Spleen (tissue), 11 donors: ENCODE measurements around the gene LDLRAP1. TPM values are rescaled to one million over a fixed set of nuclear protein-coding genes. Genes with fewer than 3 reads are reported as not detected.

Experiments used
- DNase-seq: peaks from one replicate; pipeline ENCODE4 v3.0.0-alpha.2; 2020
- H3K27ac ChIP-seq, 8 donors: fragments of 200-600 bp; sonication (generic) in 7 of 8; 1 replicate in 4 of 8; 2 replicates in 4 of 8; pipeline versions ENCODE4 v1.5.0 to v1.8.0; 2016 to 2021; ENCODE audit warnings: inconsistent platforms in 4 of 8, mild to moderate bottlenecking in 4 of 8, moderate library complexity in 1 of 8
- H3K27me3 ChIP-seq, 7 donors: fragments of 200-600 bp; sonication (generic) in 6 of 7; replicated peaks in 1 of 7; 1 replicate in 4 of 7; 2 replicates in 3 of 7; pipeline versions ENCODE4 v1.5.0 to v1.8.0; 2016 to 2021; ENCODE audit warnings: inconsistent platforms in 3 of 7, mild to moderate bottlenecking in 1 of 7
- H3K36me3 ChIP-seq, 6 donors: fragments of 200-600 bp; sonication (generic) in 5 of 6; 1 replicate in 4 of 6; 2 replicates in 2 of 6; pipeline versions ENCODE4 v1.5.0 to v1.8.0; 2016 to 2021; ENCODE audit warnings: inconsistent platforms in 2 of 6
- H3K4me1 ChIP-seq, 6 donors: fragments of 200-600 bp; sonication (generic) in 5 of 6; 1 replicate in 3 of 6; 2 replicates in 3 of 6; pipeline versions ENCODE4 v1.5.0 to v1.8.0; 2016 to 2021; ENCODE audit warnings: inconsistent platforms in 3 of 6
- H3K4me3 ChIP-seq, 8 donors: fragments of 200-600 bp; sonication (generic) in 7 of 8; 1 replicate in 4 of 8; 2 replicates in 4 of 8; pipeline versions ENCODE4 v1.5.0 to v1.8.0; 2016 to 2021; ENCODE audit warnings: inconsistent platforms in 4 of 8, mild to moderate bottlenecking in 4 of 8, moderate library complexity in 2 of 8
- H3K9me3 ChIP-seq, 8 donors: fragments of 200-600 bp; sonication (generic) in 7 of 8; 1 replicate in 4 of 8; 2 replicates in 4 of 8; pipeline versions ENCODE4 v1.5.0 to v1.8.0; 2016 to 2021; ENCODE audit warnings: inconsistent platforms in 4 of 8
- CTCF ChIP-seq, 11 experiments: fragments of 200-600 bp in 7 of 11; fragments of 450-650 bp in 4 of 11; sonication (generic) in 4 of 11; IDR thresholded peaks in 8 of 11; conservative IDR thresholded peaks in 3 of 11; 1 replicate in 7 of 11; 2 replicates in 4 of 11; pipeline versions ENCODE4 v1.4.0 to v1.8.0; 2016 to 2021; ENCODE audit warnings: antibody characterized with exemption in 11 of 11, inconsistent platforms in 4 of 11, mild to moderate bottlenecking in 1 of 11
- POLR2A ChIP-seq, 3 donors: fragments of 450-650 bp; IDR thresholded peaks; one replicate each; pipeline ENCODE4 v1.5.1; 2017; ENCODE audit warnings: antibody characterized with exemption in 3 of 3, mild to moderate bottlenecking in 1 of 3
- POLR2AphosphoS5 ChIP-seq, 3 donors: sonication (generic); formaldehyde crosslinking; IDR thresholded peaks; one replicate each; pipeline ENCODE4 v1.5.1; 2017; ENCODE audit warnings: antibody characterized with exemption in 3 of 3
- WGBS, 5 donors: extraction: QIAGEN DNeasy Blood & Tissue Kit in 3 of 5; methylation state at CpG; one replicate each; pipeline versions ENCODE4 v1.1.5 to v1.1.7; 2013 to 2018; 5-methylcytosine and 5-hydroxymethylcytosine counted together
- intact Hi-C: fragments of 100-400 bp; cut with DNase I; formaldehyde crosslinking; loops from one replicate; pipeline ENCODE4 v1.15.0; 2023; ENCODE audit warnings: low total_unique reads
- polyA plus RNA-seq, 3 donors: library from polyadenylated mRNA; stranded (reverse); fragments of 200-250 nt; gene quantifications; one replicate each; pipeline ENCODE4 v1.2.1, GENCODE V29; 2013
- total RNA-seq, 7 donors: library from RNA; depleted of rRNA in 3 of 7; stranded (reverse); fragments of >200 nt in 3 of 7; fragmentation: NEBNext Ultra II Directional in 4 of 7; extraction: Animal tissue kit (Norgen Biotek cat#: 25700) in 4 of 7; gene quantifications; one replicate each; pipeline versions ENCODE4 v1.1.0 to v1.2.1, GENCODE V29; 2016 to 2021
- donor health status: healthy with polysubstance abuse.
- donor health status: DM: no; HTN: no; CAD: no; lungs with moderate emphysema.
- donor health status: DM: no; HTN: no; CAD: no.
- donor health status: Bipolar disorder and iron deficiency.
- donor health status: healthy.
- donor health status: DM: no; HTN: no; CAD: no.
- donor health status: DM: yes; HTN: yes; CAD: no.

The LDLRAP1 gene
- total and polyA plus RNA-seq, 10 donors = 21.7 to 105 (median 72.4) TPM

- peaks cover 0 to 59% (median 12%) of the 10 kb centered on the region in 6 donors for H3K36me3 ChIP-seq
- peak overlapping the region; percentile 6 to 92 (median 83) for H3K27ac ChIP-seq
- H3K9me3 ChIP-seq = no peaks in the 10 kb centered on the region
- H3K27me3 ChIP-seq = peaks cover 0 to under 1% (median 0%) of the 10 kb centered on the region in 7 donors
- H3K4me3 ChIP-seq = no peak overlapping the region
- TF ChIP-seq CTCF (IDR thresholded peaks at IDR 0.05 in 8 of 11, conservative IDR thresholded peaks at IDR 0.05 in 3 of 11) = peak in 2 of 11 experiments; percentile 16 to 28
- no peak for TF ChIP-seq POLR2A (IDR thresholded peaks at IDR 0.05)
- peak; percentile 34 to 78 (median 72) for TF ChIP-seq POLR2AphosphoS5 (IDR thresholded peaks at IDR 0.05)
- peaks cover 36 to 98% (median 85%) of the 10 kb centered on the region in 6 donors for H3K4me1 ChIP-seq
- 69 to 82% (median 69%) methylated on average over 18 to 21 of the region's 21 CpGs for WGBS, 5 donors
- DNase-seq = no peak
- intact Hi-C loops = no loop called here
Measured at GRCh38 chr1:25566730-25567341, 23.4 kb downstream of the LDLRAP1 start.

- intact Hi-C loops = no loop called here
Measured at GRCh38 chr1:25567710-25568089, 24.3 kb downstream of the LDLRAP1 start.

GRCh38 chr1:25568090-25568833, 24.9 kb downstream of the LDLRAP1 start:
- Histone ChIP-seq H3K4me3 (no peak overlapping the region), H3K9me3 (no peaks in the 10 kb centered on the region), H3K36me3 (peaks cover 0 to 55% (median 12%) of the 10 kb centered on the region in 6 donors), H3K27ac (peak overlapping the region in 7 of 8 donors; percentile 44 to 92 (median 89)), H3K4me1 (peaks cover 29 to 98% (median 84%) of the 10 kb centered on the region in 6 donors), H3K27me3 (peaks cover 0 to 11% (median 0%) of the 10 kb centered on the region in 7 donors)
- DNase-seq = no peak
- no peak for TF ChIP-seq POLR2A (IDR thresholded peaks at IDR 0.05)
- peak; percentile 60 to 74 (median 68) for TF ChIP-seq POLR2AphosphoS5 (IDR thresholded peaks at IDR 0.05)
- peak in 4 of 11 experiments; percentile 7 to 26 (median 20) for TF ChIP-seq CTCF (IDR thresholded peaks at IDR 0.05 in 8 of 11, conservative IDR thresholded peaks at IDR 0.05 in 3 of 11)
- 50 to 73% (median 64%) methylated on average over 19 to 21 of the region's 21 CpGs for WGBS, 5 donors
- intact Hi-C loops = no loop called here

More at GRCh38 chr1:25567710-25568089, 24.3 kb downstream of the LDLRAP1 start:
- no peaks in the 10 kb centered on the region for H3K9me3 ChIP-seq
- 63 to 82% (median 74%) methylated on average over 10 of the region's 10 CpGs for WGBS, 5 donors
- peak overlapping the region in 7 of 8 donors; percentile 44 to 92 (median 89) for H3K27ac ChIP-seq
- peaks cover 29 to 98% (median 84%) of the 10 kb centered on the region in 6 donors for H3K4me1 ChIP-seq
- no peak overlapping the region for H3K4me3 ChIP-seq
- TF ChIP-seq POLR2AphosphoS5 (IDR thresholded peaks at IDR 0.05) = peak in 1 of 3 donors; percentile 43
- TF ChIP-seq POLR2A (IDR thresholded peaks at IDR 0.05) = no peak
- H3K27me3 ChIP-seq = peaks cover 0 to 7% (median 0%) of the 10 kb centered on the region in 7 donors
- DNase-seq = no peak
- H3K36me3 ChIP-seq = peaks cover 0 to 55% (median 12%) of the 10 kb centered on the region in 6 donors

GRCh38 chr1:25568834-25569596, 25.6 kb downstream of the LDLRAP1 start:
- TF ChIP-seq POLR2A (IDR thresholded peaks at IDR 0.05) (no peak), CTCF (IDR thresholded peaks at IDR 0.05 in 8 of 11, conservative IDR thresholded peaks at IDR 0.05 in 3 of 11) (no peak), POLR2AphosphoS5 (IDR thresholded peaks at IDR 0.05) (peak in 1 of 3 donors; percentile 60)
- WGBS, 5 donors = 68 to 88% (median 83%) methylated on average over 20 to 21 of the region's 21 CpGs
- intact Hi-C loops = no loop called here
- Histone ChIP-seq H3K27ac (peak overlapping the region in 6 of 8 donors; percentile 44 to 92 (median 90)), H3K9me3 (no peaks in the 10 kb centered on the region), H3K4me3 (no peak overlapping the region), H3K36me3 (peaks cover 0 to 48% (median 6%) of the 10 kb centered on the region in 6 donors), H3K27me3 (peaks cover 0 to 13% (median 0%) of the 10 kb centered on the region in 7 donors), H3K4me1 (peaks cover 29 to 94% (median 79%) of the 10 kb centered on the region in 6 donors)
- DNase-seq = no peak
